ENCODE data around the gene TMEM40.

TMEM40 gene

DNA sequence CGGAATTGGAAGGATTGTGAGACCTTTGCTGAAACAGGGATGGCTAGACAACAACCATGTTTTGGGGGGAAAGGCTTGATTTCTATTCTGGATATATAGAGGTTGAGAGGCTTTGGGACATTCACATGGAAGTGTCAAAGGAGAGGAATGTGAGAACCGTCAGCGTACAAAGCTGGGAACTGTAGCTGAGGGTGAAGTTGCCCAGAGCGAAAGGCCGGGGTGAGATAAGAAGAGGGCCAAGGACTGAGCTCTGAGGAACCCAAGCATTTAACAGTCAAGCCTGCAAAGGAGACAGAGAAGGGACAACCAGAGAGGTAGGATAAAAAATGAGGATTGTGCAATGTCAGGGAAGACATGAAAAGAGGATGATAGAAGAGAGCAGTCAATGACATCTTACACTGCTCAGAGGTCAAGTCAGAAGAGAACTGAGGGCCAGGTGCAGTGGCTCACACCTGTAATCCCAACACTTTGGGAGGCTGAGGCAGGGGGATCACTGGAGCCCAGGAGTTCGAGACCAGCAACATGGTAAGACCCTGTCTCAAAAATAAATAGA is 53.6 kb downstream of the TMEM40 start:
- Histone ChIP-seq H3K4me3 (ENCODE audit: low read depth, low read length) (no peak overlapping the region), H3K27ac (ENCODE audit: extremely low read depth, low read depth, low read length) (no peak overlapping the region), H3K4me1 (ENCODE audit: control insufficient read depth, insufficient read depth, low read length) (no peaks in the 10 kb centered on the region), H3K9me3 (ENCODE audit: control insufficient read depth, insufficient read depth, low read depth, low read length) (no peaks in the 10 kb centered on the region), H3K36me3 (ENCODE audit: control insufficient read depth in 2 of 2, insufficient read depth in 1 of 2, low read length in 2 of 2) (no peaks in the 10 kb centered on the region)
- TF ChIP-seq, protein P1, sequence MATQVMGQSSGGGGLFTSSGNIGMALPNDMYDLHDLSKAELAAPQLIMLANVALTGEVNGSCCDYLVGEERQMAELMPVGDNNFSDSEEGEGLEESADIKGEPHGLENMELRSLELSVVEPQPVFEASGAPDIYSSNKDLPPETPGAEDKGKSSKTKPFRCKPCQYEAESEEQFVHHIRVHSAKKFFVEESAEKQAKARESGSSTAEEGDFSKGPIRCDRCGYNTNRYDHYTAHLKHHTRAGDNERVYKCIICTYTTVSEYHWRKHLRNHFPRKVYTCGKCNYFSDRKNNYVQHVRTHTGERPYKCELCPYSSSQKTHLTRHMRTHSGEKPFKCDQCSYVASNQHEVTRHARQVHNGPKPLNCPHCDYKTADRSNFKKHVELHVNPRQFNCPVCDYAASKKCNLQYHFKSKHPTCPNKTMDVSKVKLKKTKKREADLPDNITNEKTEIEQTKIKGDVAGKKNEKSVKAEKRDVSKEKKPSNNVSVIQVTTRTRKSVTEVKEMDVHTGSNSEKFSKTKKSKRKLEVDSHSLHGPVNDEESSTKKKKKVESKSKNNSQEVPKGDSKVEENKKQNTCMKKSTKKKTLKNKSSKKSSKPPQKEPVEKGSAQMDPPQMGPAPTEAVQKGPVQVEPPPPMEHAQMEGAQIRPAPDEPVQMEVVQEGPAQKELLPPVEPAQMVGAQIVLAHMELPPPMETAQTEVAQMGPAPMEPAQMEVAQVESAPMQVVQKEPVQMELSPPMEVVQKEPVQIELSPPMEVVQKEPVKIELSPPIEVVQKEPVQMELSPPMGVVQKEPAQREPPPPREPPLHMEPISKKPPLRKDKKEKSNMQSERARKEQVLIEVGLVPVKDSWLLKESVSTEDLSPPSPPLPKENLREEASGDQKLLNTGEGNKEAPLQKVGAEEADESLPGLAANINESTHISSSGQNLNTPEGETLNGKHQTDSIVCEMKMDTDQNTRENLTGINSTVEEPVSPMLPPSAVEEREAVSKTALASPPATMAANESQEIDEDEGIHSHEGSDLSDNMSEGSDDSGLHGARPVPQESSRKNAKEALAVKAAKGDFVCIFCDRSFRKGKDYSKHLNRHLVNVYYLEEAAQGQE (tag by site-specific recombination; IDR thresholded peaks at IDR 0.05): no peak
- TF ChIP-seq, protein P2, sequence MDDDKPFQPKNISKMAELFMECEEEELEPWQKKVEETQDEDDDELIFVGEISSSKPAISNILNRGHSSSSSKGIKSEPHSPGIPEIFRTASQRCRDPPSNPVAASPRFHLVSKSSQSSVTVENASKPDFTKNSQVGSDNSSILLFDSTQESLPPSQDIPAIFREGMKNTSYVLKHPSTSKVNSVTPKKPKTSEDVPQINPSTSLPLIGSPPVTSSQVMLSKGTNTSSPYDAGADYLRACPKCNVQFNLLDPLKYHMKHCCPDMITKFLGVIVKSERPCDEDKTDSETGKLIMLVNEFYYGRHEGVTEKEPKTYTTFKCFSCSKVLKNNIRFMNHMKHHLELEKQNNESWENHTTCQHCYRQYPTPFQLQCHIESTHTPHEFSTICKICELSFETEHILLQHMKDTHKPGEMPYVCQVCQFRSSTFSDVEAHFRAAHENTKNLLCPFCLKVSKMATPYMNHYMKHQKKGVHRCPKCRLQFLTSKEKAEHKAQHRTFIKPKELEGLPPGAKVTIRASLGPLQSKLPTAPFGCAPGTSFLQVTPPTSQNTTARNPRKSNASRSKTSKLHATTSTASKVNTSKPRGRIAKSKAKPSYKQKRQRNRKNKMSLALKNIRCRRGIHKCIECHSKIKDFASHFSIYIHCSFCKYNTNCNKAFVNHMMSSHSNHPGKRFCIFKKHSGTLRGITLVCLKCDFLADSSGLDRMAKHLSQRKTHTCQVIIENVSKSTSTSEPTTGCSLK (tag by site-specific recombination; IDR thresholded peaks at IDR 0.05): no peak
- TF ChIP-seq, protein P3, sequence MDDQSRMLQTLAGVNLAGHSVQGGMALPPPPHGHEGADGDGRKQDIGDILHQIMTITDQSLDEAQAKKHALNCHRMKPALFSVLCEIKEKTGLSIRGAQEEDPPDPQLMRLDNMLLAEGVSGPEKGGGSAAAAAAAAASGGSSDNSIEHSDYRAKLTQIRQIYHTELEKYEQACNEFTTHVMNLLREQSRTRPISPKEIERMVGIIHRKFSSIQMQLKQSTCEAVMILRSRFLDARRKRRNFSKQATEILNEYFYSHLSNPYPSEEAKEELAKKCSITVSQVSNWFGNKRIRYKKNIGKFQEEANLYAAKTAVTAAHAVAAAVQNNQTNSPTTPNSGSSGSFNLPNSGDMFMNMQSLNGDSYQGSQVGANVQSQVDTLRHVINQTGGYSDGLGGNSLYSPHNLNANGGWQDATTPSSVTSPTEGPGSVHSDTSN (CRISPR knock-in tag; IDR thresholded peaks at IDR 0.05): no peak
- TF ChIP-seq, protein P4, sequence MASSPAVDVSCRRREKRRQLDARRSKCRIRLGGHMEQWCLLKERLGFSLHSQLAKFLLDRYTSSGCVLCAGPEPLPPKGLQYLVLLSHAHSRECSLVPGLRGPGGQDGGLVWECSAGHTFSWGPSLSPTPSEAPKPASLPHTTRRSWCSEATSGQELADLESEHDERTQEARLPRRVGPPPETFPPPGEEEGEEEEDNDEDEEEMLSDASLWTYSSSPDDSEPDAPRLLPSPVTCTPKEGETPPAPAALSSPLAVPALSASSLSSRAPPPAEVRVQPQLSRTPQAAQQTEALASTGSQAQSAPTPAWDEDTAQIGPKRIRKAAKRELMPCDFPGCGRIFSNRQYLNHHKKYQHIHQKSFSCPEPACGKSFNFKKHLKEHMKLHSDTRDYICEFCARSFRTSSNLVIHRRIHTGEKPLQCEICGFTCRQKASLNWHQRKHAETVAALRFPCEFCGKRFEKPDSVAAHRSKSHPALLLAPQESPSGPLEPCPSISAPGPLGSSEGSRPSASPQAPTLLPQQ (tag by site-specific recombination; IDR thresholded peaks at IDR 0.05): no peak
- TF ChIP-seq ZNF624 (tag by site-specific recombination; IDR thresholded peaks at IDR 0.05) (no peak), ZBTB17 (tag by site-specific recombination; IDR thresholded peaks at IDR 0.05) (no peak), ZNF133 (tag by site-specific recombination; IDR thresholded peaks at IDR 0.05) (no peak), ZNF473 (tag by site-specific recombination; IDR thresholded peaks at IDR 0.05) (no peak), SP7 (tag by site-specific recombination; IDR thresholded peaks at IDR 0.05) (no peak), REPIN1 (tag by site-specific recombination; IDR thresholded peaks at IDR 0.05; ENCODE audit: low read depth) (no peak), ZNF19 (tag by site-specific recombination; IDR thresholded peaks at IDR 0.05; ENCODE audit: low read depth) (no peak), ZNF501 (tag by site-specific recombination; IDR thresholded peaks at IDR 0.05) (no peak), GFI1B (tag by site-specific recombination; IDR thresholded peaks at IDR 0.05) (no peak), ZFP3 (tag by site-specific recombination; IDR thresholded peaks at IDR 0.05; ENCODE audit: low read depth) (no peak), ZNF223 (tag by site-specific recombination; IDR thresholded peaks at IDR 0.05) (no peak), ZNF548 (tag by site-specific recombination; IDR thresholded peaks at IDR 0.05) (no peak), GLI4 (tag by site-specific recombination; IDR thresholded peaks at IDR 0.05) (no peak), ZNF555 (tag by site-specific recombination; conservative IDR thresholded peaks at IDR 0.05) (no peak), KLF16 (tag by site-specific recombination; IDR thresholded peaks at IDR 0.05) (no peak)
- CTCF ChIA-PET: interaction anchor here (0.7 to 3.5 kb wide), 22 partner anchors 9 to 447 kb away, joined by 3 to 33 read pairs (median 4); partner anchors contain the start of gene RPL32
- POLR2A ChIA-PET: no interaction called here

Measured in HEK293 (cell line).